Ramos (cell line): ENCODE measurements around the gene TSPYL4.
"Not testable (repeated sequence)": the region's sequence is repeated elsewhere in the genome, so short reads cannot be mapped to it uniquely, and the experiment has no call there.

Experiments
- in situ Hi-C: fragments of 300-500 bp; cut with MboI; formaldehyde crosslinking; loops from one replicate; pipeline ENCODE4 v1.14.3; 2022; ENCODE audit warnings: low sequenced_read_pairs; ENCODE audit not compliant: unreplicated experiment

The TSPYL4 gene

DNA sequence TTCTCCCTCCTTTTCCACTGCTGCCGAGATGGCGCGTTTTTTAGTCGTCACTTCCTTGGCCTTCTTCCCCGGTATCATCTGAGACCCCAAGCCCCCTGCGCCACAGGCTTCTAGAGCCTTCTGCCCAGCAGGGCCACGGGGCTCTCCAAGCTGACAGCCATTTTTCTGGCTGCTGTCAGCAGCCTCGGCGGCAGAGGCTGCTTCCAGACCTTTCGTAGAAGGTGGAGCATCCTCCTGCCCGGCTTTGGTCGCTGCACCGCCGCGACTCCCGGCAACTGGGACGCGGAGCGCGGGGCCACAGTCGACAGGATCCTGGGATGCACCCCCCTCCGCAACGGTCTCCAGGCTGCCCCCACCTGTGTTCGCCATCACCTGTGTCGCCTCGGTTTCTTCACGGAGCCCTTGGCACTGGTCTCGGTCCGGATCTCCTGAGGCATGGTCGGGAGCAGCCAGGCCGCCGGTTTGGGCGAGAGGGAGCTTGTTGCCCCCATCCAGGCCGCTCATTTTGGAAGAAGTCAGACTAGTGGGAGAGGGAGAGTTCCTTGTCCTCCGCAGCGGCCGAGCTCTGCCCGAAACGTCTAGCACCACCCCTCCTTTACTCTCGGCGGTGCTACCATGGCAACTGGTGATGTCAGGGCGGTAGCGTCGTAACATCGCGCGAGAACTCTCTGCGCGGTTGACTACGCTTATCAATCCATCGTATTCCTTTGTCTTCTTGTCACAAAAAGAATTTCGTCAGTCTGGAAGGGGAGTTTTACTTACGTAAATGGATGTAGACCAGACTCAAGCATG is at the start of gene TSPYL4:
Gene TSPYL4 (minus strand): TSS at position 571 of the 792 bp plus-strand sequence. CDS start 67 bp downstream, at position 504.
- in situ Hi-C loops = no loop called here

DNA sequence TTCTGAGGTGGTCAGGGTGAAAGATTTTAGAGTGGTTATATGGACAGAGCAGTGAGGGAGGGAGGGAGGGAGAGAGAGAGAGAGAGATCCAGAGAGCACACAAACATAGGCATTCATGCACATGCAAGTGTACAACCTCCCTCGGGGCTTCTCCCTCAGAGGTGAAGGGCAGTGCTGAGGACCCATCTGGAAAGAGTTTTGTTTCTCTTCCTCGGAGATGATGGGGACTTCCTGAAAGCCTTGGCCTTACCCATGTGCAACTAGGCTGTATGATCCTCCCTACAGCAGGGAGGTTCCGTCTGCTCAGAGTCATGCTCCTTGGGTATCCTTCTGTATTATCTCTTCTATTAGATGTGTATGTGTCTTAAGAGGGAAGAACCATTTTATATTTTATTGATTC is 47.2 kb upstream of the TSPYL4 start:
- in situ Hi-C loops = no loop called here

DNA sequence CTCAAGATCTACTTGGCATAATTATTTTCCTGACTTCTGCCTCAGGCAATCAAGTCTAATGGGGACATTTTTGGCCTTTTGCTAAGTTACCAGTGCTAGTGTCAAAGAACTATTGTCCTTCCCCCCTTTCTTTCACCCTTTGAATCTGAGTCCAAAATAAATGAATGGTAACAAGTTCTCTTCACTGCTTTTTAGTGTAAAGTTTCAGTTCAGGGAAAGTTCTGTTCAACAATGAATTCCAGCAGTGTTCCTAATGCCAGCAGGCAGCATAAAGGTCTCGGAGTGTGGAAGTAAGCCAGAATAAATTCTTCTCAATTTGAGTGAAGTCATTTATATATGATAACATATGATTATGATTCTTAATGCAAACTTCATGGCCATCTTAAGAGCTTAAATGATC is 46.7 kb upstream of the TSPYL4 start:
- in situ Hi-C loops = no loop called here

DNA sequence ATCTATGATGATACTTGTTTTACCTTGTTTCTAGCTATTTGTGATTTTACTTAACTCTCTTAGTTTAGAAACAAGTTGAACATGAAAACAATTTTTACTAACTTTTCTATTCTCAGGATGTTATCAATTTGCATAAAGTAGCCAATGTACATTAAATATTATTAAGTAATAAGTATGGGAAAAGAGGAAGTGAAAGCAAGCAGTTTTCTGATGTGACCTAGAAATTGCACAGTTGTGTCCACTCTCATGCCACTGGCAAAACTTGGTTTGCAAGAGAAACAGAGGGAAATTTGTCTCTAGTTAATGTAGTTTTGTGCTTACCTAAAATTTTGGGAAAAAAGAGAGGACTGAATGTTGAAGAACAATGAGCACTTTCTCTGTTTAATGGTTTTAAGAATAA is 45.1 kb upstream of the TSPYL4 start:
- in situ Hi-C loops = loop anchor here (10.0 kb wide), 1 partner anchor 246 kb away; the partner anchor contains the start of gene TRAPPC3L

DNA sequence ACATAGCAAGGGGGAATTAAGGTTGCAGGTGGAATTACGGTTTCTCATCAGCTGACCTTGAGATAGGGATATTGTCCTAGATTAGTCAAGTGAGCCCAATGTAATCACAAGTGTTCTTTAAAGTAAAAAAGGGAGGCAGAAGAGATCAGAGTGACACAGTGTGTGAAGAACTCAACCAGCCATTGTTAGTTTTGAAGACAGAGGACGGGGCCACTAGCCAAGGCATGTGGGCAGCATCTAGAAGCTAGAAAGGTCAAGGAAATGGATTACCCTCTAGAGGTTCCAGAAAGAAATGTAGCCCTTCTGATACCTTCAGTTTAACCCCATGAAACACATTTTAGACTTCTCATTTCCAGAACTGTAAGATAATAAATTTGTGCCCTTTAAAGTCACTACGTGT is 44.4 kb upstream of the TSPYL4 start:
- in situ Hi-C loops = loop anchor here (10.0 kb wide), 1 partner anchor 247 kb away; the partner anchor contains the start of gene TRAPPC3L

DNA sequence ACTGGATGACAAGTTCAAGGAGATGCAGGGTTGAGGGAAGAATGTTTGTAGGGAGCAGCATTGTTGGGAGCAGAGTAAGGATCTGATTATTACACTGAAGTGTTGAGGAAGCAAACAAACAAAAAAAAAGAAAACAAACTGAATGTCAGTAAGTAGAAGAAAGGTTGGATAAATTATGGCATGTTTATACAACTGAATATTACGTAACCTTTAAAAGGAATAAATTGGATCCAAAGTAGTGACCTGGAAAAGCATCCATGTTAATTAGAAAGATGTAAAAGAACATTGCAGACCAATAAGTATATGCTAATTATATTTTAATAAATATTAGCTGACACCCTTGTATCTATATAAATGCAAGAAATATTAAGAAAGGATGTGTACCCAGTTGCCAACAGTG is 38.7 kb upstream of the TSPYL4 start:
- in situ Hi-C loops = loop anchor here (10.0 kb wide), 1 partner anchor 252 kb away; the partner anchor contains the start of gene TRAPPC3L

DNA sequence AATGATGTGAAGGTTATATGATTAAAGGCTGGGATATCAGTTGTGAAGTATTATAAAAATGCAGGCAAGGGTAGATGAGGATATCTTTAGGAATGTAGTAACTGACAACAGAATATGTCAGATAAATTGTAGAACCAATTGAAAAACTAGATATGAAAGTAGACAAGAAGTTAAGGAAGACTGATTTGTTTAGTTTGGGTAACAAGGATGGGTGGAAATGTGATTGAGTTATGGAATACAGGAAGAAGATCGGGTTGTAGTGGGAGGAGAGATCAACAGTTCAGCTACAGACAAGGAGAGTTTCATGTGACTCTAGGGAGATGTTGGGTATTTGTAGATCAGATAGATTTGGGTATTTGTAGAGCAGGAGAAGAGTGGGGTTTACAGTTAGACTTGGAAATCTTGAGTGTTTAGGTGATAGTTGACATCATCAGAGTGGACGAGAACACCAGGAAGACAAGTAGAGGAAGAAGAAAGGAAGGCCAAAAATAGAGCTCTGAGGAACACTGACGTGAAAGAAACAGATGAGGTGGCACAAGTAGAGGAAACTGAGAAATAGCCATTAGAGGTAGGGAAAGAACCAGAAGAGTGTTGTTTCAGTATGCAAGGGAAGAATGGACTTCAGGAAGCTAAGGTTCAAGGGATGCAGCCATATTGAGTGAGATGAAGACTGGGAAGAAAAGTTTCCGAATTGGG is 38.0 kb upstream of the TSPYL4 start:
- in situ Hi-C loops = loop anchor here (10.0 kb wide), 1 partner anchor 253 kb away; the partner anchor contains the start of gene TRAPPC3L

DNA sequence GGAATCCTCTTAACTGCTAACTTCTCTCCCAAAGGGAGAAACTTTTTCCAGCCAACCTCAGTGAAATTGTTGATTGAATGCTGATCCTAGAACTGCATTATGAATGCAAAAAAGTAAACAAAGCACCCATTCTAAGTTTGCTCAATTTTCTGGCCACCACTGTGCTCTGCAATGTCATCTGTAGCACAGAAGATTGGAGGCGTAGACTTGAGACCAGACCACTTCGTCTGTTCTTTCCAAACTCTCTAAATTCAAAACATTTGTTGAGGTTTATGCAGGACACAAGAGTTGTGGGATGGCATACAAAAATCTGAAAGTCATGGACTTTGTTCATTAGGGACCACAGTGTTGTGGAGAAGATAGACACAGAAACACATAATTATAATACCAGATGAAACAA is 36.9 kb upstream of the TSPYL4 start:
- in situ Hi-C loops = loop anchor here (10.0 kb wide), 1 partner anchor 254 kb away; the partner anchor contains the start of gene TRAPPC3L

DNA sequence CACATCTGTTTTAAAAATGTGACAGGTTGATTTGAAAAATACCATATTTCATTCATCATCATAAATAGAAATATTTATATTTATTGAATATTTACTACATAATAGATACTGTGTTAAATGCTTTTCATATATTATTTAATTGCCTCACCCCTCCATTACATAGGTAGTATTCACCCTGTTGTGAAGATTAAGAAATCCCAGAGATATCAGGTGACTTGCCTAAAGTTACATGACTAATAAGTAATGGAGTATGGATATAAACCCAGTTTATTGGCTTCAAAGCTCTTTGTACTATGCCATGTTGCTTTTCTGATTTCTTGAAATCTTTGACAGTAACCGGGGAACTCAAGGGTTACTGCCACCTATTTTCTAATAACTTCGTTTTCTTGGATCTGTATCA is 36.0 kb upstream of the TSPYL4 start:
- in situ Hi-C loops = loop anchor here (10.0 kb wide), 1 partner anchor 255 kb away; the partner anchor contains the start of gene TRAPPC3L

DNA sequence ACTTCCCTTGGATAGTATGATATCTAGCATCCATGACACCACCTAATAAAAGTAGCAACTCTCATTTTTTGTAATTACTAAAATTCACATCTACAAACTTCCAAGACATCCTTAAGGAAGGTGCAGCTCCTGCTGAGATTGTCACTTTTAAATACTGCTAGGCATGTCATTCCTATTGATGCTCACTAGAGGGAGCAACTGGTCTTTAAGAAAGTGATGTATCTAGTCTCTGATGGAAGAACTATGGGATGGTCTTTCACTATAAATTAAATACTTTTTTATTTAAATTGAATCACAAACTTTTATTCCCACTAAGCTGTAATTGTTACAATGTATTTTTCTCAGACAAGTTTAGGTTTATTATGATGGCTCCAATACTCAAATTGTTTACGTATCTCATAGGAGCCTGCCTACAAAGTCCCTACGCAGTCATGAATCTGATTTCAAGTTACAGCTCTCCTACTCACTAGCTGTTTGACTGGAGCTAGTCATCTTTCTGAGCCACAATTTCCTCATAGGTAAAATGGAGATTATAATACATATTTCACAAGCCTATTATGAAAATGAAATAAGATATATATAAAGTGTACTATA is 33.9 kb upstream of the TSPYL4 start:
- in situ Hi-C loops = no loop called here

DNA sequence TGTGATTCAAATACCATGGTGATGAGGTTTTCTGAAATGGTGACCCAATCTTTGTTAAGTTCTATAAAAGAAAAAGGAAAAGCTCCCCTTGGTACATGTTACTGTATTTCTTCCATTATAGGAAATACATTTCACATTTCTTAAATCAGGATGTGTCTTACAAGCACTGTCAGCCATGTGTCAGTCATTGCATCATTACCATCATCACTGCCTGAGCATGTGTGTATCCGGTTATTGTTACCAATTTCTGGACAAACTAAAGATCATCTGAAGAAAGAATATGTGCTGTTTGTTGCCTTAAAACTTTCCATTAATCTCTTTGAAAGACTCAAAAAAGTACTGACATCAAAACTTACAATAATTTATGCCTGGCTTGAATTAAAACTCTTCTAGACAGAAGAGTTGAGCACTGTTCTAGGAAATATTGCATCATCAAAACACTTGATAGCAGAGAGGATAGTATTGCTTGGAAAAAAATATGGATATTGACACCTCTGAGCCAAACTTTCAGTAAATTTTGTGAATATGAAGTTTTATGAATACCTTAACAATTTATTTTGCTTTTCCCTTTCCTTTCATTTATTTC is 33.0 kb upstream of the TSPYL4 start:
- in situ Hi-C loops = no loop called here

DNA sequence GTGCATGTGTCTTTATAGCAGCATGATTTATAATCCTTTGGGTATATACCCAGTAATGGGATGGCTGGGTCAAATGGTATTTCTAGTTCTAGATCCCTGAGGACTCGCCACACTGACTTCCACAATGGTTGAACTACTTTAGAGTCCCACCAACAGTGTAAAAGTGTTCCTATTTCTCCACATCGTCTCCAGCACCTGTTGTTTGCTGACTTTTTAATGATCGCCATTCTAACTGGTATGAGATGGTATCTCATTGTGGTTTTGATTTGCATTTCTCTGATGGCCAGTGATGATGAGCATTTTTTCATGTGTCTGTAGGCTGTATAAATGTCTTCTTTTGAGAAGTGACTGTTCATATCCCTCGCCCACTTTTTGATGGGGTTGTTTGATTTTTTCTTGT is 31.1 kb upstream of the TSPYL4 start:
- in situ Hi-C loops = not testable (repeated sequence)

DNA sequence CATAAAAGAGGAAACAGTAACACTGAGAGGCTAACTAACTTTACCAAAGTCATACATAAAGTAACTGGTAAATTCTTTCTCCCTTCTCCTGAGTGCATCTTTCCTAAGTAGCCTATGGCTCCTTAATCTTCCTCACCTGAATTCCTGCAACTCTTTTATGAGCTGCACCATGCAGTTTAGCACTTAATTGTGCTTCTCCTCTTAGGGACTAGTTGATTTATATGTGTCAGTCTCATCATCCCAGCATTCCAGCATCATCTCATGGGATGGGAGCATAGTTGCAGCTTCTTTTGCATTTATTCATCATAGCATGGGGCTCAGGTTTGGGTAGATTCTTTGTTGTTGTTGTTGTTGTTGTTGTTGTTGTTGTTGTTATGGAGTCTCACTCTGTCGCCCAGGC is 29.3 kb upstream of the TSPYL4 start:
- in situ Hi-C loops = no loop called here

DNA sequence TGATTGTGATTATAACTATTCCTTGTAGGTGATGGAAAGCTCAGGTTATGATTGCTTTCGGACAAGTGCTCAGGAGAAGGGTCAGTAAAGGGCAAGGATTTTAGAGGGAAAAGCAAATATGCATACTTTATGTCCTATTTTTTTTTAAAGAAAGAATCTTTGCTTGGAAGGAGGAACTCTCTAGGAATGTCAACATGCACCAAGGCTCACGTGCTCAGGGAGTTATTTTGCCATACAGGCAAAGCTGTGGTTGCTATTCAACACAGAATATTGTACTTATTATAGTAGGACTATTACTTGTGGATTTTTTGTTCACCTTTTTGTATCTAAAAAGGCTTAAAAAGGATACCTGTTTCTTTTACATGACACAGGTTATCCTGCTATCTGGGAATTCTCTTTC is 28.8 kb upstream of the TSPYL4 start:
- in situ Hi-C loops = no loop called here

DNA sequence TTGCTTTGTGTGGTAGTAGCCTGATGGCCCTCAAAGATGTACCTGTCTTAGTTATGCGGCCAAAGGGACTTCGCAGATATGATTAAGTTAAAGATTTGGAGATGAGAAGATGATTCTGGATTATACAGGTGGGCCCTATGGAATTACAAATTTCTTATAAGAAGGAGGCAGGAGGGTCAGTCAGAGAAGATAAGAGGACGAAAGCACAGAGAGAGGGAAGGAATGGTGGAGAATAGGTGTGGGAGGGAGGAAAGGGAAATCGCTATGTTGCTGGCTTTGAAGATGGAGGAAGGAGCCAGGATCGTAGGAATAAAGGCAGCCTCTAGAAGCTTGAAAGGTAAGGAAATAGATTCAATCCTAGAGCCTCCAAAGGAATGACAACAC is 27.1 kb upstream of the TSPYL4 start:
- in situ Hi-C loops = no loop called here

DNA sequence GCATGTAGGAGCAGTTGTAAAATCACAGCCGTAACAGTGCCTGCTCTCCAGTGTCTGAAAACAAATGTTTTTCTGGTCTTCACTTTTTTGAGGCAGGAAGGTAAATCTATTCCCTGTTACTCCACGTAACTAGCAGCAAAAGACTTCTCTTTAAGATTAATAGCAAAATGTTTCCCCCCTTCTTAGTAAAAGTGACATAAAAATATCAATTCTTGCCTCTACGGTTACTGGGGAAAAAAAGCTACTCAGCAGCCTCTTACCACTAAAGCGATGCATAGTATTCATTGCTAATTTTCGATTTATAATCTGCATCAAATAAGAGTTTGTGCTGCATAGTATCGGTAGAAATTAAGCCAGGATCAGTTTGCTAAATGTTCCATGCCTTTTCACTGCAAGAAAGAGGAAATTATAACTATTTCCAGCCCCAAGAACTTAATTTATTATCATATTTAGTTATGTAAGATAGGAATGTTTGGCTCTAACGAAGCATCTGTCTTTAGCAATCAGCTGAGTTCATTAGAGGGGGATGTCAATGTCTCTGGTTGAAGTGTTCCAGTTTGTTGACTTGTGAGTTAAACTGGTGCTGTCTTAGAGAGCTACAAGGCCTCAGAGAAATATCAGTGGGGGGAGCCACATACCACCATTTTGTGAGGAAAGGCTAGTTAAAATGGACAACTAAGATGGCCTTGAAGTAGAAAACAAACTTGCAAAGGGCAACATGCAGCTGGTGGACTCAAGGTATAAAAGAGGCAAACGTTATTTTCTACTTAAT is 26.5 kb upstream of the TSPYL4 start:
- in situ Hi-C loops = no loop called here

DNA sequence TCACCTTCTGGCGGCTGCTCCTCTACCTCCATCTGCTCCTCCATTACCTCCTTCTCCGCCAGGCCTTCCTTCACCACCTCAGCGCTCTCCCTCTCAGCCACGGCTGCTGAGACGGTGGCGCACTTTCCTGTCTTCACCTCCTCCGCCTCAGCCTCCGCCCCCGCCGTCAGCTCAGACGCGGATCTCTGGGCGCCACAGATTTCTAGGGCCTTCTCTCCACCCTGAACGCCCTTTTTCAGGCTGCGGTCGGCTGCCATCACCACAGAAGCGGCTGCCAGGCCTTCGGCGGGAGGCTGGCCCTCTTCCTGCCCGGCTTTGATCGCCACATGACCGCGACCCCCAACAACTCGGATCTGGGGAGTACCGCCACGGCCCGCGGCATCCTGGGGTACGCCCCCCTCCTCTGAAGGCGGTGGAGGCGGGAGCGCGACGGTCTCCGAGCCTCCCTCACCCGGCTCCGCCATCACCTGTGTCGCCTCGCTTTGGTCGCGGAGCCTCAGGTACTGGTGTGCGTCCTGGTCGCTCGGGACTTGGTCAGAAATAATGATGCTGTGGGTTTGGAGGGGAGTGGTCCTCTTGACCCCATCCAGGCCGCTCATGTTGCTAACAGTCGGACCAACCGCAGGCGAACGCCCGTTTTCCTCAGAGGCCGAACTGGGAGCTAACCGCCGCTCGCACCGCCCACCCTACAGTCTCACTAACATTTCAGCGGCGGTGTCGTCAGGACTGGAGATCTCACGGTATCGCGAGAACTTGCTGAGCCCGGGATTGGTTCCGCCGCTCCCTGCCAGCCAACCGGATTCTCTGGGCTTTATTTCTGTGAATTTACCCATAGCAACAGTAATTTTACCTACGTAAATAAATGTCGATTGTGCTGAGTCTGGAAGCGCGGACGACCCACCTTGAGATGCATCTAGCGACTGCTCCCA is 25.6 kb upstream of the TSPYL4 start, which contains the start of gene TSPYL1:
Gene TSPYL1 (minus strand): TSS at position 699 of the 929 bp plus-strand sequence. CDS start 100 bp downstream, at position 599.
- in situ Hi-C loops = no loop called here

DNA sequence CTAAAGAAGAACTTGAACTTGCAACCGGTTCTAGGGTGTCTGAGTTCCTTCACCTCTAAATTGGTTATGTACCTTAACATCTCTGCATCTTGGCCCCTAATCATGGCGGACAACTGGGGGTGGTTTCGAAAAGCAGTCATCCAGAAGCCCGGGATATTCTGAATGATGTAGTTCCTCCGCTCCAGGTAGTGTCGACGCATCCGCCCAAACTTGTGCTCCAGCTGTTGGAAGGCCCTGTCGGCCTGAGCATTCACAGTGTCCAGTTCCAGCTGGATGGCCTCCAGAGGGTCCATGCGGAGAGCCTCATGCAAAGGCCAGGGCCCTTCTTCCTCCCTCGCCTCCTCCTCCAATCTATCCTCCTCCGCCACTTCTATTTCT is 25.0 kb upstream of the TSPYL4 start:
- in situ Hi-C loops = no loop called here

DNA sequence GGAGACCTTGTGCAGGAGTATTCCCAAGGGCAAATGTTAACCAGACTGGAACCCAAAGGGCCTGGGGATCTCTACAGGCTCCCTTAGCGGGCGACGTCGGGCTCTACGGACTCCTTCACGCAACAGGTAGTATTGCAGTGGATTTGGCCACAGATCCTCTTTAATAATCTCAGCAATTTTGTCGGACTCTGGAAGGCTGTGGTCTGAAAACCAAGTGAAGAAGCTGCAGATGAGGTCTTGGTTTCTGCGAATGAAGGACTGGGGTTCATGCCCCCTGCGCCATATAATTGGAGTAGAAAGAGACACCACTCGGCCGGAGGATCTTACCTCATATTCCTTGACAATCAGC is 24.6 kb upstream of the TSPYL4 start:
- in situ Hi-C loops = no loop called here
